ENCODE results near the gene RNU7-1.

RNU7-1 gene

DNA sequence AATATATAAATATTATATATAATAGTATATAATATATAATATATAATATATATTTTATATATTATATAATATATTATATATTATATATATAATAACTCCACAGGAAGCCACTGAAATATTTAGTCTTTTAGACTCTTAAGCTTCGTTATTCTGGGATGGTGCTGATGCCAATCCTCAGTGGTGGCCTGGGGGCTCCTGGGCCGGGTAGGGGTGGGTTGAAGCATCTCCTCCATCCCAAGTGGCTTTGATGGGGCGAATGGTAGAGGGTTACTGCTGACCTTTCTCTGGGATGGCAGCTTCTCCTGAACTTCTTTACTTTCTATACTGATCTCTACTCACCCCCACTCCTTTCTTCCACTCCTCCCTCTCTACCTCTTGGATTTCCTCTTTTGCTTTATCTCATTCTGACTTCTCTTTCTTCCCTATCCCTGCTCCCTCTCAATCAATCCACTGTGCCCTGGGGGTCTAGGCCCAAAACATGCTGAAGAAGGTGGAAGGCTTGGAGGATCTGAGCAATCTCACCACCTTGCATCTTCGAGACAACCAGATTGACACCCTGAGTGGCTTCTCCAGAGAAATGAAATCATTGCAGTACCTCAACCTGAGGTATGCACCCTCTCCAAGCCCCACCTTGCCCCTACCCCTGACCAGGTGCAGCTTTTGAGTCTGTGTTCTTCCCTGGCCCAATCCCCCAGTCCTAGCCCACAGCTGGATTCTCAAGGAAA, 34.0 kb upstream of the RNU7-1 start:
- no peak overlapping the region for H3K4me3 ChIP-seq (ENCODE audit: extremely low read depth, insufficient read depth, low read length, poor library complexity, severe bottlenecking)
- peaks cover 7% of the 10 kb centered on the region for H3K4me1 ChIP-seq (ENCODE audit: control insufficient read depth, insufficient read depth, low read length, poor library complexity, severe bottlenecking)
- H3K9me3 ChIP-seq (ENCODE audit: control insufficient read depth, low read length) = no peaks in the 10 kb centered on the region
- no peak overlapping the region for H3K27ac ChIP-seq (ENCODE audit: low read depth, low read length, severe bottlenecking)
- WGBS, 2 experiments (ENCODE audit: insufficient coverage in 2 of 2) = 88 to 100% methylated on average over 1 of the region's 4 CpGs
- H3K36me3 ChIP-seq (ENCODE audit: control insufficient read depth, insufficient read depth, low read length) = no peaks in the 10 kb centered on the region

DNA sequence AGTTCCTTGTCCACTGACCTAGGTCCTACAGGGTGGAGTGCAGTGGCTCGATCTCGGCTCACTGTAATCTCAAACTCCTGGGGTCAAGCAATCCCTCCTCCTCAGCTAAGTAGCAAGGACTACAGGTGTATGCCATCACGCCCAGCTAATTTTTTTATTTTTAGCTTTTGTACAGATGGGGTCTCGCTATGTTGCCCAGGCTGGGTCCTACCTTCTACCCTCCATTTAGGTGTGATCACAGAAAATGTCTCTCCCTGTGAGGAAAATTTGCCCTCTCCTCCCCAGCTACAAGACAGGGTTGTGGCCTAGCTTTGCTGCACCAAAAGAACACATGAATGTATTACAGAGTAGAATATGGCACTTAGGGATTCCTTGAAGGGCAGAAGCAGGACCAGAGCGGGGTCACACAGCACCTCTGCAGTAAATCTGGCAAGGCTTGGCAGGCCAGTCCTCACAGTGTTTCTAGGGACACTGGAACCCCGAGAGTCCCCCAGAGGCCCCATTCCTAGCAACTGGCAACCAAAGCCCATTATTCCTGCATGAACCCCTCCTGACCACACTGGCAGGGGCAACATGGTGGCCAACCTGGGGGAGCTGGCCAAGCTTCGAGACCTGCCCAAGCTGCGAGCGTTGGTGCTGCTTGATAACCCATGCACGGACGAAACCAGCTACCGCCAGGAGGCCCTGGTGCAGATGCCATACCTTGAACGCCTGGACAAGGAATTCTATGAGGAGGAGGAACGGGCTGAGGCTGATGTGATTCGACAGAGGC, 31.3 kb upstream of the RNU7-1 start:
- 94 to 97% methylated on average over 13 to 14 of the region's 15 CpGs for WGBS, 2 experiments (ENCODE audit: insufficient coverage in 2 of 2)
- Histone ChIP-seq H3K4me1 (ENCODE audit: control insufficient read depth, insufficient read depth, low read length, poor library complexity, severe bottlenecking) (peaks cover 19% of the 10 kb centered on the region), H3K36me3 (ENCODE audit: control insufficient read depth, insufficient read depth, low read length) (peaks cover 11% of the 10 kb centered on the region), H3K27ac (ENCODE audit: low read depth, low read length, severe bottlenecking) (no peak overlapping the region), H3K4me3 (ENCODE audit: extremely low read depth, insufficient read depth, low read length, poor library complexity, severe bottlenecking) (no peak overlapping the region), H3K9me3 (ENCODE audit: control insufficient read depth, low read length) (no peaks in the 10 kb centered on the region)

DNA sequence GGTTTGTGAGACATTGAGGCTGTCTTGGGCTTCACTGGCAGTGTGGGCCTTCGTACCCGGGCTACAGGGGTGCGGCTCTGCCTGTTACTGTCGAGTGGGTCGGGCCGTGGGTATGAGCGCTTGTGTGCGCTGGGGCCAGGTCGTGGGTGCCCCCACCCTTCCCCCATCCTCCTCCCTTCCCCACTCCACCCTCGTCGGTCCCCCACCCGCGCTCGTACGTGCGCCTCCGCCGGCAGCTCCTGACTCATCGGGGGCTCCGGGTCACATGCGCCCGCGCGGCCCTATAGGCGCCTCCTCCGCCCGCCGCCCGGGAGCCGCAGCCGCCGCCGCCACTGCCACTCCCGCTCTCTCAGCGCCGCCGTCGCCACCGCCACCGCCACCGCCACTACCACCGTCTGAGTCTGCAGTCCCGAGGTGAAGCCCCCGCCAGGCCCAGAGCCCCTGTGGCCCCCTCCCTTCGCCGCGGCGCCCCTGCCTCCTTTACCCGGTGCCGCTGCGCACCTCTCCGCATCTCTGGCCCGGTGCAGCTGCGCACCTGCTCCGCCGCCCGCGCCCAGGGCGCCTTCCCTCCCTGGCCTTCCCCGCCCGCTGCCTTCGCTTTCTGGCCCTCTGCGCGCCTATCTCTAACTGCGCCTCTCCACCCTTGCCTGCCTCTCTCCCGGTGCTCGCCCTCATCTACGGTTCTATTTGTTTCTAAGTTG, 29.2 kb upstream of the RNU7-1 start, which contains the start of gene ENO2:
TSS of gene ENO2 (plus strand) at position 335 of the 701 bp plus-strand sequence. CDS start 1,253 bp downstream, outside the sequence.
- Histone ChIP-seq H3K27ac (ENCODE audit: low read depth, low read length, severe bottlenecking) (no peak within 1 kb of the TSS), H3K4me3 (ENCODE audit: extremely low read depth, insufficient read depth, low read length, poor library complexity, severe bottlenecking) (peak within 1 kb of the TSS; percentile 59), H3K9me3 (ENCODE audit: control insufficient read depth, low read length) (no peaks in the 10 kb centered on the region), H3K4me1 (ENCODE audit: control insufficient read depth, insufficient read depth, low read length, poor library complexity, severe bottlenecking) (peaks cover 21% of the 10 kb centered on the region), H3K36me3 (ENCODE audit: control insufficient read depth, insufficient read depth, low read length) (peaks cover 18% of the 10 kb centered on the region)
- WGBS, 2 experiments (ENCODE audit: insufficient coverage in 2 of 2) = 1 to 2% methylated on average over 45 to 57 of the region's 68 CpGs

DNA sequence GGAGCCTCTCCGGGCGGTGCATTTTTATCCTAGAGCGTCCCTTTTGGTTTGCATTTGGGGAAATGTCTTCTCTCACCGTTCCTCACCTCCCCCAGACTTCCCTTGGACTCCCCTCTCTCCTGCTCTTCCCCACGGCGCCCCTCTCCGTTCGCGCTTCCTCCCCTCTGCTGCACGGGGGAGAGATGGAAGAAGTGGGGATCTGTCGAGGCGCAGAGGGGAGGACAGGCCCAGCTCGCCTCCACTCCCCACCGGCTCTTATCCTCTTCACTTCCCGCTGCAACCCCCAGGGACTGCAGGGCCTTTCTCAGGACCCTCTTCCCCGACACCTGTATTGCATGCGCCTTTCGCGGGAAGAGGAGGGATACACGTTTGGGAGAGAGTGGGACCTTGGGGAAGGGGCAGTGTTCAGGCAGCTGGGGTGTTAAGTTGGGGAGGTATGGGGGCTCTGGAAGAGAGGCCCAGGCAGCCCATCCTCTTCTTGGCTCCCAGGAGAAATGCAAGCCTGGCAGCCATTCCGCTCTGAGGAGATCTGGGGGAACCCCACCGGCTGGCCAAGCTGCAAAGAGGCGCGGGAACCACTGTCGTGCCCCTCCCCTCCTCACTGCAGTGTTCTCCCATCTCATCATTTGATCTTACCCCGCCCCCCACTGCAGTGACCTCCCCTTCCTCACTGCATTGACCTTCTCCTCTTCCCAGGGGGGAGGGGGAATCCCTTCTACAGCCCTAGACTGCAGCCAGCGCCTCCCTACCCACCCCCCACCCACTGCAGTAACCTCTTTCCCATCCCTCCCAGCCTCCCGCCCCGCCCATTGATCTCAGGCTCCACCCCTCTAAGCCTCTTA, 28.4 kb upstream of the RNU7-1 start:
- Histone ChIP-seq H3K9me3 (ENCODE audit: control insufficient read depth, low read length) (no peaks in the 10 kb centered on the region), H3K36me3 (ENCODE audit: control insufficient read depth, insufficient read depth, low read length) (peaks cover 25% of the 10 kb centered on the region), H3K4me3 (ENCODE audit: extremely low read depth, insufficient read depth, low read length, poor library complexity, severe bottlenecking) (peak overlapping the region; percentile 59), H3K4me1 (ENCODE audit: control insufficient read depth, insufficient read depth, low read length, poor library complexity, severe bottlenecking) (peaks cover 21% of the 10 kb centered on the region), H3K27ac (ENCODE audit: low read depth, low read length, severe bottlenecking) (no peak overlapping the region)
- WGBS, 2 experiments (ENCODE audit: insufficient coverage in 2 of 2) = 4 to 18% methylated on average over 5 to 8 of the region's 29 CpGs

DNA sequence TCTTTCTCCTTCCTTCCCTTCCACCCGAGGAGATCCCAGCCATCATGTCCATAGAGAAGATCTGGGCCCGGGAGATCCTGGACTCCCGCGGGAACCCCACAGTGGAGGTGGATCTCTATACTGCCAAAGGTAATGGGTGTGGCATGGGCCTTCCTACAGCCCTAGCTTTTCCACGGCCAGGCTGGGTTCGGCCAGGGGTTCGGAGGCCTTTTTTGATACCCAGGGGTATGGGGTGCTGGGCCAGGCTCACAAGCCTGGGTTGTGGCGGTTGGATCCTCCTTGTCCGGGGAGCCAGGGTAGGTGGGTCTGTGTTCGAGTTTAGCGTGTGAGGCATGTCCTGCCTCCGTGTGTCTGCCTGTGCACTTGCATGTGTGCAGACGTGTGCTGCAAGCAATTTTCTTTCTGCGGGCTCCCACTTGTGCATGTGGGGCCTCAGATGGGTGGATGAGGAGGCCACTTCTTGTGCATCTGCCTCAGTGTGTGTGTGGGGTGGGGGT, 27.8 kb upstream of the RNU7-1 start:
- Histone ChIP-seq H3K4me1 (ENCODE audit: control insufficient read depth, insufficient read depth, low read length, poor library complexity, severe bottlenecking) (peaks cover 21% of the 10 kb centered on the region), H3K27ac (ENCODE audit: low read depth, low read length, severe bottlenecking) (no peak overlapping the region), H3K36me3 (ENCODE audit: control insufficient read depth, insufficient read depth, low read length) (peaks cover 26% of the 10 kb centered on the region), H3K4me3 (ENCODE audit: extremely low read depth, insufficient read depth, low read length, poor library complexity, severe bottlenecking) (peak overlapping the region; percentile 27), H3K9me3 (ENCODE audit: control insufficient read depth, low read length) (no peaks in the 10 kb centered on the region)
- 82 to 86% methylated on average over 12 to 14 of the region's 14 CpGs for WGBS, 2 experiments (ENCODE audit: insufficient coverage in 2 of 2)

DNA sequence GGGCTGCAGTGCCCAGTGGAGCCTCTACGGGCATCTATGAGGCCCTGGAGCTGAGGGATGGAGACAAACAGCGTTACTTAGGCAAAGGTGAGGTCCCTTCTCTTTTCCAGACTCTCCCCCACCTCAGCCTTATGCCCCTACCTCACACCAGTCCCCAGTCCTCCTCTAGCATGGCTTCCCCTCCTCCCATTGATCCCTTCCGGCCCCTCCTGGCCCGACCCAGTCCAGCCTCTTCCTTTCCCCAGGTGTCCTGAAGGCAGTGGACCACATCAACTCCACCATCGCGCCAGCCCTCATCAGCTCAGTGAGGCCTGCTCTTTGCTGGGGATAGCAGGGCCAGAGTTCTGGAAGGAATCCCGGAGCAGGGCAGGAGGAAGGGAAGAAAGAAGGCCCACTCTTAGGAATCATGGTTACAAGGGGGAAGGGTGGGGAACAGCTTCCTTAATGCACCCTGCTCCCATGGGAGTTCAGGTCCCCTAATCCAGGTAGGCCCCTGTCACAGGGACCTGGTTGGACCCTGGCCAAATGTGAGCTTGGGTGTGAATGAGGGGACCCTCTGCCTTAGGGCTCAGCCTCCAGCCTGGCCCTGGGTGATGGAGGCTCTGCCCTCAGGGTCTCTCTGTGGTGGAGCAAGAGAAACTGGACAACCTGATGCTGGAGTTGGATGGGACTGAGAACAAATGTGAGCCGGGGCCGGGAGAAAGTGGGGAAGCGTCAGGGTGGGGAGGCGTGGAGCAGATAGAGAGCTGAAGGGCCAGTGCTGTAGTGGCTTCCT, 27.0 kb upstream of the RNU7-1 start:
- H3K4me1 ChIP-seq (ENCODE audit: control insufficient read depth, insufficient read depth, low read length, poor library complexity, severe bottlenecking) = peaks cover 21% of the 10 kb centered on the region
- no peaks in the 10 kb centered on the region for H3K9me3 ChIP-seq (ENCODE audit: control insufficient read depth, low read length)
- no peak overlapping the region for H3K27ac ChIP-seq (ENCODE audit: low read depth, low read length, severe bottlenecking)
- WGBS, 2 experiments (ENCODE audit: insufficient coverage in 2 of 2) = 85 to 90% methylated on average over 7 to 10 of the region's 11 CpGs
- H3K4me3 ChIP-seq (ENCODE audit: extremely low read depth, insufficient read depth, low read length, poor library complexity, severe bottlenecking) = no peak overlapping the region
- H3K36me3 ChIP-seq (ENCODE audit: control insufficient read depth, insufficient read depth, low read length) = peaks cover 31% of the 10 kb centered on the region

DNA sequence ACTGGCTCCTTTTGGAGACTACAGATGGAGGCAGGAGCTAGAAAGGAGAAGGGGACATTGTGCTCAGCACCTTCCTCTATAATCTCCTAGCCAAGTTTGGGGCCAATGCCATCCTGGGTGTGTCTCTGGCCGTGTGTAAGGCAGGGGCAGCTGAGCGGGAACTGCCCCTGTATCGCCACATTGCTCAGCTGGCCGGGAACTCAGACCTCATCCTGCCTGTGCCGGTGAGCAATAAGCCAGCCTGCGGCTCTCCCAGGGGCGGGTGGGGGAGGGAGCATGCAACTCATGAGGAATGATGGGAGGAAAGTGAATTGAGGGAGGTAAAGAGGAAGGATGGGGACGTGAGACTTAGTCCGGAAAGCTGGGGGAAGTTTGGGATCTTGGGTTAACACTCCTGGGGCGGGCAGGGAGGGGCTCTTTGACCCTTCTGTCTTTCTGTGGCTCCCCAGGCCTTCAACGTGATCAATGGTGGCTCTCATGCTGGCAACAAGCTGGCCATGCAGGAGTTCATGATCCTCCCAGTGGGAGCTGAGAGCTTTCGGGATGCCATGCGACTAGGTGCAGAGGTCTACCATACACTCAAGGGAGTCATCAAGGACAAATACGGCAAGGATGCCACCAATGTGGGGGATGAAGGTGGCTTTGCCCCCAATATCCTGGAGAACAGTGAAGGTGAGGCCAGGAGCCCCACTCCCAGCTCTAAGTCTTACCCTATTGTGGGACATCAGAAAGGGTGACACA, 26.0 kb upstream of the RNU7-1 start:
- H3K4me3 ChIP-seq (ENCODE audit: extremely low read depth, insufficient read depth, low read length, poor library complexity, severe bottlenecking) = no peak overlapping the region
- 82 to 83% methylated on average over 11 to 14 of the region's 14 CpGs for WGBS, 2 experiments (ENCODE audit: insufficient coverage in 2 of 2)
- peaks cover 21% of the 10 kb centered on the region for H3K4me1 ChIP-seq (ENCODE audit: control insufficient read depth, insufficient read depth, low read length, poor library complexity, severe bottlenecking)
- peaks cover 37% of the 10 kb centered on the region for H3K36me3 ChIP-seq (ENCODE audit: control insufficient read depth, insufficient read depth, low read length)
- no peak overlapping the region for H3K27ac ChIP-seq (ENCODE audit: low read depth, low read length, severe bottlenecking)
- no peaks in the 10 kb centered on the region for H3K9me3 ChIP-seq (ENCODE audit: control insufficient read depth, low read length)

DNA sequence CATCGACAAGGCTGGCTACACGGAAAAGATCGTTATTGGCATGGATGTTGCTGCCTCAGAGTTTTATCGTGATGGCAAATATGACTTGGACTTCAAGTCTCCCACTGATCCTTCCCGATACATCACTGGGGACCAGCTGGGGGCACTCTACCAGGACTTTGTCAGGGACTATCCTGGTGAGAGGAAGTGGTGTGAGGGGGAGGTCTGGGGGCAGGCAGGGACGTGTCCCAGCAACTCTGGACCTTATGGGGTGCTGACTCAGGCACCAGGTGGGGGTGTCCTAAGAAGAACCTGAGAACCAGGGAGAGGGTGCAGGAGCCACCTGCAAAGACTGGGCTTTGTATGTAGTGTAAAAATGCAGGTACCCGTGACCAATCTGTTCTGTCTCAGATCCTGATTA, 24.0 kb upstream of the RNU7-1 start:
- Histone ChIP-seq H3K36me3 (ENCODE audit: control insufficient read depth, insufficient read depth, low read length) (peaks cover 43% of the 10 kb centered on the region), H3K4me1 (ENCODE audit: control insufficient read depth, insufficient read depth, low read length, poor library complexity, severe bottlenecking) (peaks cover 25% of the 10 kb centered on the region), H3K4me3 (ENCODE audit: extremely low read depth, insufficient read depth, low read length, poor library complexity, severe bottlenecking) (no peak overlapping the region), H3K9me3 (ENCODE audit: control insufficient read depth, low read length) (no peaks in the 10 kb centered on the region), H3K27ac (ENCODE audit: low read depth, low read length, severe bottlenecking) (no peak overlapping the region)
- WGBS, 2 experiments (ENCODE audit: insufficient coverage in 2 of 2) = 84% methylated on average over 6 to 7 of the region's 7 CpGs

DNA sequence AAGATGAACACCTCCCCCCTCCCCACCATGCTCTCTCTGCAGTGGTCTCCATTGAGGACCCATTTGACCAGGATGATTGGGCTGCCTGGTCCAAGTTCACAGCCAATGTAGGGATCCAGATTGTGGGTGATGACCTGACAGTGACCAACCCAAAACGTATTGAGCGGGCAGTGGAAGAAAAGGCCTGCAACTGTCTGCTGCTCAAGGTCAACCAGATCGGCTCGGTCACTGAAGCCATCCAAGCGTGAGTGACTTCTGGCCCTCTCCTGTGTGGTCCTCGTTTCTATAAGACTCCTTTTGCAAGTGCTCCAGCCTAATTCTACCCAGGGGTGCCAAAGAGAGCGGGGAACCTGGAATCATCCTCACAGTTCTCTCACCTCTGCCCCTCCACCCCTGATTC, 22.1 kb upstream of the RNU7-1 start:
- H3K4me3 ChIP-seq (ENCODE audit: extremely low read depth, insufficient read depth, low read length, poor library complexity, severe bottlenecking) = no peak overlapping the region

More for the DNA sequence above, 22.1 kb upstream of the RNU7-1 start:
- Histone ChIP-seq H3K9me3 (ENCODE audit: control insufficient read depth, low read length) (no peaks in the 10 kb centered on the region), H3K4me1 (ENCODE audit: control insufficient read depth, insufficient read depth, low read length, poor library complexity, severe bottlenecking) (peaks cover 29% of the 10 kb centered on the region), H3K27ac (ENCODE audit: low read depth, low read length, severe bottlenecking) (no peak overlapping the region), H3K36me3 (ENCODE audit: control insufficient read depth, insufficient read depth, low read length) (peaks cover 39% of the 10 kb centered on the region)
- WGBS, 2 experiments (ENCODE audit: insufficient coverage in 2 of 2) = 91 to 97% methylated on average over 6 to 7 of the region's 7 CpGs

Measured in mesodermal cell (in vitro differentiated cells).